ENCODE measurements around the gene PDGFB. TPM values are rescaled to one million over a fixed set of nuclear protein-coding genes. Genes with fewer than 3 reads are reported as not detected.

Gene PDGFB
- total RNA-seq, 1 donor from 2014 or later: 1.1 TPM

- no peak for DNase-seq (ENCODE audit: low read depth)
- peak; percentile 76 for FAIRE-seq
- TF ChIP-seq, protein P1, sequence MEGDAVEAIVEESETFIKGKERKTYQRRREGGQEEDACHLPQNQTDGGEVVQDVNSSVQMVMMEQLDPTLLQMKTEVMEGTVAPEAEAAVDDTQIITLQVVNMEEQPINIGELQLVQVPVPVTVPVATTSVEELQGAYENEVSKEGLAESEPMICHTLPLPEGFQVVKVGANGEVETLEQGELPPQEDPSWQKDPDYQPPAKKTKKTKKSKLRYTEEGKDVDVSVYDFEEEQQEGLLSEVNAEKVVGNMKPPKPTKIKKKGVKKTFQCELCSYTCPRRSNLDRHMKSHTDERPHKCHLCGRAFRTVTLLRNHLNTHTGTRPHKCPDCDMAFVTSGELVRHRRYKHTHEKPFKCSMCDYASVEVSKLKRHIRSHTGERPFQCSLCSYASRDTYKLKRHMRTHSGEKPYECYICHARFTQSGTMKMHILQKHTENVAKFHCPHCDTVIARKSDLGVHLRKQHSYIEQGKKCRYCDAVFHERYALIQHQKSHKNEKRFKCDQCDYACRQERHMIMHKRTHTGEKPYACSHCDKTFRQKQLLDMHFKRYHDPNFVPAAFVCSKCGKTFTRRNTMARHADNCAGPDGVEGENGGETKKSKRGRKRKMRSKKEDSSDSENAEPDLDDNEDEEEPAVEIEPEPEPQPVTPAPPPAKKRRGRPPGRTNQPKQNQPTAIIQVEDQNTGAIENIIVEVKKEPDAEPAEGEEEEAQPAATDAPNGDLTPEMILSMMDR (IDR thresholded peaks at IDR 0.05; ENCODE audit: insufficient read depth, low read length, severe bottlenecking): no peak
- Histone ChIP-seq H3K36me3 (ENCODE audit: control insufficient read depth, insufficient read depth, low read length) (no peaks in the 10 kb centered on the region), H3K4me3 (ENCODE audit: low read depth, low read length) (no peak overlapping the region), H3K27me3 (ENCODE audit: control insufficient read depth, insufficient read depth, low read length) (no peaks in the 10 kb centered on the region)
Measured at GRCh38 chr22:39236321-39237317, 8.2 kb downstream of the PDGFB start.

DNA sequence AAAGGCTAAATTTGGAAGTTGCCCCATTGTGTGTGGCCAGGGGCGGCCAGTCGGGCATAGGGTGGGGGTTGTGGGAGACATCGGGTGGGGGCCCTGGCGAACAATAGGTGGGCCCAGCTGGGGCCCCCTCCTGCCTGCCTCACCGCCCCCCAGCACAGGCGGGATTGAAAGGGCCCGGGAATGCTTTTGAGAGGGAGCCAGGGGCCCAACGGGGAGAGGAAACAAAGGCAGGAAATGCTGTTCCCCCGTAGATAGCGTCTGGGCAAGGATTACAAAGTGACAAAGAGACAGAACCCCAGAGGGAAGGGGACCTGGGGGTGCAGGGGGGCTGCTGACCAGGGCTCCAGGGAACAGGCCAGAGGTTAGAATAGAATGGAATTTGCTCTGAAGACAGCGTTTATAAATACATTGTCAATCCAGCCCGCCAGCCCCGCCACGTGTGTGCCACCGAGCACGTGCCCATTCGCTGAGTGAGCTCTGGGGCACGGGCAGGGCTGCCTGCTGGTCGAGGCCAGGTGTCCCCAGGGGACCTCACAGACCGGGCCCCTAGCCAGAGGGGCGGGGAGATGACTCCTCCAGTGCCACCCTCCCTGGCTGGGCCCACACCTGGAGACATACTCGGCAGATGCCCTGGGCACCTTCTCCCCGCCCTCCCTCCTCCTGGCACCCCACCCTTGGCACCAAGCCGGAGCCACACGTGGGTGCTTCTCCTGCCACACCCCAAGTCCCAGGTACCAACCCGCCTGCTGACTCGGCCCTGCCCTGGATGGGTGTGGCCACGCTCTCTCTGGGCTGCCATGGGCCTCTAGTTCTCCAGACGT is 9.7 kb downstream of the PDGFB start:
- H3K4me3 ChIP-seq (ENCODE audit: low read depth, low read length): no peak overlapping the region
- FAIRE-seq (peak; percentile 70), DNase-seq (ENCODE audit: low read depth) (peak; percentile 49)
- TF ChIP-seq, protein P1 (IDR thresholded peaks at IDR 0.05; ENCODE audit: insufficient read depth, low read length, severe bottlenecking): no peak
- H3K27me3 ChIP-seq (ENCODE audit: control insufficient read depth, insufficient read depth, low read length): no peaks in the 10 kb centered on the region
- no peaks in the 10 kb centered on the region for H3K36me3 ChIP-seq (ENCODE audit: control insufficient read depth, insufficient read depth, low read length)

DNA sequence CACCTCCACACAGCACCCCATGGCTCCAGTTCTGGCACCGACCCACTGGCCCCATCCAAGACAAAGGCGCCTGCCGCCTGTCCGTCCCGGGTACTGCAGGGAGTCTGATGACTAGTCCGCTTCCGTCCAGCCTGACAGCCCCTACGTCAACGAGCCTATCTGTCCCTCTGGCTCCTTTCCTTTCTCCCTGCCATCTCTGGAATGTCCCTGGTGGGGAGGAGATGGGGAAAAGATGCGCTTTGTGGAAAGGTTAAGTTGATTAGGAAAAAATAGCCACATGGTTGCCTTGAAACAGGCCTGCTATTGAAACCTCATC is 10.4 kb downstream of the PDGFB start:
- no peak overlapping the region for H3K4me3 ChIP-seq (ENCODE audit: low read depth, low read length)
- no peak for FAIRE-seq

GRCh38 chr22:39233710-39234471 is 10.9 kb downstream of the PDGFB start:
- no peak for DNase-seq (ENCODE audit: low read depth)
- H3K27me3 ChIP-seq (ENCODE audit: control insufficient read depth, insufficient read depth, low read length): no peaks in the 10 kb centered on the region
- H3K4me3 ChIP-seq (ENCODE audit: low read depth, low read length): no peak overlapping the region
- FAIRE-seq: no peak
- H3K36me3 ChIP-seq (ENCODE audit: control insufficient read depth, insufficient read depth, low read length): no peaks in the 10 kb centered on the region
- TF ChIP-seq, protein P1 (IDR thresholded peaks at IDR 0.05; ENCODE audit: insufficient read depth, low read length, severe bottlenecking): no peak

More for the DNA sequence above, 10.4 kb downstream of the PDGFB start:
- DNase-seq (ENCODE audit: low read depth): no peak
- H3K36me3 ChIP-seq (ENCODE audit: control insufficient read depth, insufficient read depth, low read length): no peaks in the 10 kb centered on the region
- TF ChIP-seq, protein P1 (IDR thresholded peaks at IDR 0.05; ENCODE audit: insufficient read depth, low read length, severe bottlenecking): no peak
- H3K27me3 ChIP-seq (ENCODE audit: control insufficient read depth, insufficient read depth, low read length): no peaks in the 10 kb centered on the region

DNA sequence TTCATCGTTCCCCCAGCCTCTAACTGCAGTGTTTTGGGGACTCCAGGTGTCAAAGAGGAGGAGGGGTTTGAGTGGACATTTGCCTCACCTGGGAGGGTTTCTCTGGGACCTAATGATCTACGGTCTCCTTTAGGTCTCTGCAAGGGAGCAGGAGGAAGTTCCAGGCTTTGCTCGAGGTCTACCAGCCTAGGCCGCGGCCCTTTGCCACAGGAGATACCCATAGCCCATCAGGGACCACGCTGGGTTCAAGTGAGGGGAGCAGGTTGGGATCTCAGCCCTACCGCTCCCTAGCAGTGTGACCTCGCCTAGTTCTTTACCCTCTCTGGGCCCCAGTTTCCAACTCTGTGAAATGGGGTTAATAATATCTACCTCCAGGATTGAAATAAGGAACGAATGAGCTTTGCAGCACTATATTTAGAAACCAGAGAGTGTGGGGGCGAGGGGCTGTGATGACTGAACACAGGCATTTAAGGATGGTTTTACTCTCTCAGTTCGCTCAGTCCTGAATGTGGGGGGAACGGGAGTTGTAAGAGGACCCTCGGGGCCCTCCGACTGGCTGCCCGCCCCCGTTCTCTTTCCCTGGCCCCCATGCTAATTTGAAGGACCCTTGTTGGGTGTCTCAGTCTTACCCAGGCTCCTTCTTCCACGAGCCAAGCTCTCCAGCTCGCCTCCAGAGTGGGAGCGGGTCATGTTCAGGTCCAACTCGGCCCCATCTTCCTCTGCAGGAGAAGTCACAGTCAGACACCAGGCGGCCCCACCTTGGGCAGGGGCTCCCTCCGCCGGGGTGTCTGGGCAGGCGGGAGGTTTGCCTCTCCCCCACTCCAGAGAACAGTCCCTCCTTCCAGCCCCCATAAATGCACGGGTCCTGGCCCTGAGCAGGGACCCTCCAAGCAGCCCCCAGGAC is 11.7 kb downstream of the PDGFB start:
- no peak for DNase-seq (ENCODE audit: low read depth)
- TF ChIP-seq, protein P1 (IDR thresholded peaks at IDR 0.05; ENCODE audit: insufficient read depth, low read length, severe bottlenecking): no peak
- no peak for FAIRE-seq

More for the DNA sequence above, 11.7 kb downstream of the PDGFB start:
- Histone ChIP-seq H3K27me3 (ENCODE audit: control insufficient read depth, insufficient read depth, low read length) (no peaks in the 10 kb centered on the region), H3K36me3 (ENCODE audit: control insufficient read depth, insufficient read depth, low read length) (no peaks in the 10 kb centered on the region), H3K4me3 (ENCODE audit: low read depth, low read length) (no peak overlapping the region)

Data from bronchial epithelial cell (primary cell).